DMS153 treated with DMSO at 0.1 percent for 48 hours (cell line): ENCODE data around the gene ZNF423.

Experiments used
- DNase-seq: peaks from one replicate; lab custom pipeline; 2025; ENCODE audit not compliant: unreplicated experiment; lab: John Stamatoyannopoulos, UW

Gene ZNF423

GRCh38 chr16:49631187-49632041 is 224.5 kb downstream of the ZNF423 start:
- no peak for DNase-seq

DNA sequence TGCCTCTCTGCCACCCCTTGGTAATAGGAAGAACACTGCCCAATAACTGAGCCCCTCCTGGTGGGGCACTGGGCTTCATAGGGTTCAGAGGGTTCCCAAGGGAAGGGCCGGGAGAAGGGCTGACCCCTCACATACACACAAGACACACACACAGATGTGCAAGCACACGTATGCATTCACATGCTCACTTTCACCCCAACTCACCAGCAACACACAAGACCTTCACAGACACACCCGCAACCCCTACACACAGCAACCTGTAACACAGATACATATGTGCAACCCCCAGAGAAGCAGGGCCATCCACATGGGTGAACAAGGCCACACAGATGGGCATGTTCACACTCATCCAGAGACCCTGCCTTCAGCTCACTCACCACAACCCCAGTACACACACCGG is 225.1 kb downstream of the ZNF423 start:
- no peak for DNase-seq

- no peak for DNase-seq
Observed at GRCh38 chr16:49629851-49630250, 226.1 kb downstream of the ZNF423 start.

GRCh38 chr16:49628148-49628547 is 227.8 kb downstream of the ZNF423 start:
- no peak for DNase-seq

DNA sequence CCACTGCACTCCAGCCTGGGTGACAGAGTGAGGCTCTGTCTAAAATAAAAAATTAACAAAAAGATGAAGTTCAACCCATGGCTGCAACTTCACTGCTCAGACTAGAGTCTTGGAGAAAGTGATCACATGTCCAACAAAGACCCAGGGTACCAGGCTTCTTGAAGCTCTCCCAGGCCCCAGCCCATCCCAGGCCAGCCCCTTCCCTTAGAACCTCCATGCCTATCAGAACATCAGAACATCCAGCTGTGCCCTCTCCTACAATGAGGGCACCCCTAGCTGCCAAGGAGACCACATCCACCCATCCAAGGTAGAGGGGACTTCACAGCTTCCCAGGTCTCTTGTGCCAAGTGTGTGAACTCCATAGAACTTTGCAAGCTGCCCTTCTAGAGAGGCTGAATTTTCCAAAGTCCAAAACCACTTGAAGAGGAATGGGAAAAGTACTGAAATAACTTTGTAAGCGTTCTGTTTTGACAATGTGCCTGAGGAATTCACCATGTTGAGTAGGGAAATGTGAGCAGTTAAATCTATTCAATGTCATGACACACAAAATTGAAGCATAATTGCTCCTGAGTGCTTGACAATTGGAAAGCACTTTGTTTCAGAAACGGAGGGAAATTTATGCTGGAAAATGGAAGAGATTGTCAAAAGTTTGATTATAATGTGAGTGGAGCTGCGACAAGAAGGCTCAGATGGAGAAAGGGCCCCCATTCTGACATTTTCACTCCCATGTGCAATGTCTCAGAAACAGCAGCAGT is 230.4 kb downstream of the ZNF423 start:
- no peak for DNase-seq

DNA sequence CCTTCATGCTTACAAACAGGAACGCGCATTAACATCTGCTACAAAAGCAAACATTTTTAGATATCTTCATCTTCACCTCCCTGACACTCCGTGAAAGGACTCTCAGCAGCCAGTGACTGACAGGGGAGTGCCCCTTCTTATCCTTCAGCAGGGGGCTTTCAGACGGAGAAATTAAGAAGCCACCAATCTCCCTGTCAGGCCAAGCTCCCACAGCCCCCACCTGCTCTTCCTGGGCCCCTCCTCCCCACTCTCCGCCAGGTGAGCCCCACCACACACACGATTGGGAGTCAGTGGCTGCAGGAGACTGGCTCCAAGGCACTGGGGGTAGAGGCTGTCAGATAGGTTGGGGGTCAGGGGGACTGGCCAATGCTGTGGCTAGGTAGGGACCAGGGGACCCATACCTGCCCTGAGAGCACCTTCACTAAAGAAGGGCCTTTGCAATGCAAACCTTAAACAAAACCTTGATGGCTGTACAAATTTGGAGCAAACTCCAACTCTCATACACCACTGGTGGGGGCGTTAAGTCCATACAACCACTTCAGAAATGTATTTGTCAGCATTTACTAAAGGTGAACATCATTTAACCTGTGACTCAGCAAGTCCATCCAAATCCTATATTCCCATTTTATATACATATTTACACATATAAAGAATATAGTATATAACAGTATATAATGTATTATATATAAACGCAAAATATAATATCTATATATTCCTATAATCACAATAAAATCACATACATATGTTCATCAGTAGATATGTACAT is 232.2 kb downstream of the ZNF423 start:
- DNase-seq: no peak

- no peak for DNase-seq
Observed at GRCh38 chr16:49622421-49623402, 233.2 kb downstream of the ZNF423 start.

DNA sequence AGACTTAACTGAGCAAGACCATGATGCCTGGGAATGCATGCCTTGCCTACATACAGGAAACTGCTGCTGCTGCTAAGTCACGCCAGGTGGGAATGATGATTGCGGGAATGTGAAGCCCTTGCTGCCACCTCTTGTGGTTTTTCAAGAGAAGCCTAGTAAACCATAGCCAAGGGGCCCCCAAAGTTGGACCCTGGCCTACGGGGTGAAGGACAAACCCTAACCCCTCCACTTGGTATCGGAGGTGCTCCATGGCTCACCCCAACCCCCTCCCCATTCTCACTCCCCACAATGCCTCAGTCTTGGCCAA is 233.9 kb downstream of the ZNF423 start:
- no peak for DNase-seq

- no peak for DNase-seq
Observed at GRCh38 chr16:49621241-49622083, 234.4 kb downstream of the ZNF423 start.

GRCh38 chr16:49620869-49621240 is 235.1 kb downstream of the ZNF423 start:
- DNase-seq: no peak

DNA sequence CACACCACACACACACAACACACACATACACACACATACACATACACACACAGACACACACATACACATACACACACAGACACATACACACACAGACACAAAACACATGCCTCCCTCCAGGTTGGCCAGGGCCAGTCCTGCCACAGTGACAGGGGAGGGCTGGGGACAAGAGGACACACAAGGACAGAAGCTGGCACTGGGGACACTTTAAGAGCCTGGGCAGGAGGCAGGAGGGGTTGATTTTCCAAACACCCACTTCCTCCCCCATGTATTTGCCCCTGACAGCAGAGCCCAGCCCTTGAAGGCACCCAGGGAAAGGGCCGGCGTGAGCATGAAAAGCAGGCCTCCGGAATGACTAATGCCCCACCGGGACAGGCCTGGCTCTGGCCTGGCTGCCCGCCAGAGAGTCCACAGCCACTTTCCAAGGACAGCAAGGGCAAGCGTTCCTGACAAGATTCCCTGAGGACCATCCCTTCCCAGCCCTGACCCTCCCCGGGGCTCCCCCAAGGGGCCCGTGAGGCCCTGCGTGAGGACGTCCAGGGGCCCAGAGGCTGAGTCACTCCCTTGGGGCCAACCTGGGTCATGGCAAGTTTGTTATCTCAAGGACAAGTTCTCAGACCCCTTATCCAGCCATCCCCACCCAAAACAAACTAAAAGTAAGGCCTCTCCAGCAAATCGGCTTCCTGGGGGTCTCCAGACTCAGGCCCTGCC is 235.6 kb downstream of the ZNF423 start:
- DNase-seq: no peak

- DNase-seq: no peak
Observed at GRCh38 chr16:49619811-49620157, 236.1 kb downstream of the ZNF423 start.

DNA sequence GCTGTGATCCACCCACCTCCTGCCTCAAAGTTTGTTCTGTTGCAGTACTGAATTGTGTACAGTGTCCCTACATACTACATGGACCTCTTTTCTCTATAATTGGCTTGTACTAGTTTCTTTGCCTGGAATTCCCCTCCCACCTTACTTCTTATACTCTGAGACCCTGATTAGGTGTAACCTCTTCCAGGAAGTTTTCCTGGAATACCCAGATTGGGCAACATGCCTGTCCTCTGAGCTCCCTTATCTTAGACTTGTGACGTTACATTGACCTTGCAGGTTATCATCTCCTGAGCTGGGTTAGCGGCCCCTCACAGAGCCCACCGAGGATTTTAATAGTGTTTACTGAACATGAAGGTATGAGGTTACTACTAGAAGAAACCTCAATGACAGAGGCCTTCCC is 237.0 kb downstream of the ZNF423 start:
- DNase-seq: no peak

GRCh38 chr16:49617710-49618330 is 238.1 kb downstream of the ZNF423 start:
- no peak for DNase-seq

DNA sequence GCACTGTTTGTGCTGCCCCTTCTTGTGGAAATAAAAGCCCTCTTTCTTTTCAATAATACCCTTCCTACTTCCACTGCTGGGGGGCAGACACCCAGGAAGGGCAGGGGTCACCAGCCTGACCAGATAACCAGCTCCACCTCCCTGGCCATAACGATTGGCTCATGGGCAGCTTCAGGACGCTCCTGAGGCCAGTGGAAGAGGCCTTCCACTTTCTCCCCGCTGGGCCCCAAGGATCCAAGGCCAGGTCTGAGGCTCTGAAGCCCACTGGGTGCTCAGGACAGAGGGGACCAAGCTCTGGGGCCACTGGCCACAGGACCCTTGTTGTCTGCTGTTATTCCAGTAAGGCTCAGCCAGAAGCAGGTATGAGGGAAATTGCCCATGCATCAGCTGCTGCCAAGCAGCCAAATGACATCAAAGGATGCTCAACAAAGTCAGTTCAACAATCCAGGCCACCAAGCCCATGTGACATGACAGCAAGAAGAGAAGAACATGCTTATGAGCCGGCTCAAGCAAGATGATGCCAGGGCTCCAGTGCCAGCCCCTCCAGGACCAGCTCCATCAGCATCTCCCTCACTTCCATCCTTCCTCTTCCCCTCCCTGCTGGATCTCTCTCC is 238.8 kb downstream of the ZNF423 start:
- no peak for DNase-seq

DNA sequence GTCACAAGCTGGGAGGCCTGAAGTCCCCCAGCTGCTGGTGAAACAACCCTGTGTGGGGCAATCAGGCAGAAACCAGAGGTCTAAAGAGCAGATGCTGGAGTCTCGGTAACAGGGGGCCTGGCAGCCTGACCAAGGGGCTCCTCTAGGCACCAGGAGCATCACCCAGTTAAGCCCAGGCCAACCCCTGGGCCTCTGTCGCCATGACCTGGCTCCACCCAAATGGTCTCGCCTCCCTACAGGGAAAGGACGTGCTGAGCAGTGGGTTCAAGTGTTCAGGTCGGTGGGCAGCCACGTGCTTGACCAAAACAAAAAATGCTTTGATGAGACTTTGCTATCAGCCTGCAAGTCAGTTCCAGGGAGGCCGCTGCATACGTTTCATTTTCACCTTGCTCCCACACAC is 240.3 kb downstream of the ZNF423 start:
- DNase-seq: no peak

GRCh38 chr16:49610983-49611382 is 244.9 kb downstream of the ZNF423 start:
- DNase-seq: no peak

DNA sequence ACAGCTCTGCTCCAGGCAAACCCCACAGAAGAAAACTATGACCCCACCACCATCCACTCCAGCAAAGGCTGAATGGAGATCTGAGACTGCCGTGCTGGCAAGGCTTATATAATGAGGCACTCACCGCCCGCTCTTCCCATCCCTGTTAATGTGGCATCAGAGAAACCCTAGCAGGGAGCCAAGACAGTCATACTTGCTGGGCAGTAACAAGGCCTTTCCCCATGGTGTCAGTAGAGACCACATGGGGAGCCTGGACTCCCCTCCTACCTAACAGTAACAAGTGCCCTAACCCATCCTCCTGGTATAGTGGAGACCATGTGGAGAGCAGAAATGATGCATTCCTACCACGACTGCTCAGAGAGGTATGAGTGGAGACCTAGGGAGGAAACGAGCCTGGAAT is 247.1 kb downstream of the ZNF423 start:
- DNase-seq: no peak
